8988T (cell line): Measurements from ENCODE around the gene CTIF.

Experiments used
- DNase-seq: peaks from one replicate; pipeline ENCODE4 v3.0.0; 2011

CTIF gene

DNA sequence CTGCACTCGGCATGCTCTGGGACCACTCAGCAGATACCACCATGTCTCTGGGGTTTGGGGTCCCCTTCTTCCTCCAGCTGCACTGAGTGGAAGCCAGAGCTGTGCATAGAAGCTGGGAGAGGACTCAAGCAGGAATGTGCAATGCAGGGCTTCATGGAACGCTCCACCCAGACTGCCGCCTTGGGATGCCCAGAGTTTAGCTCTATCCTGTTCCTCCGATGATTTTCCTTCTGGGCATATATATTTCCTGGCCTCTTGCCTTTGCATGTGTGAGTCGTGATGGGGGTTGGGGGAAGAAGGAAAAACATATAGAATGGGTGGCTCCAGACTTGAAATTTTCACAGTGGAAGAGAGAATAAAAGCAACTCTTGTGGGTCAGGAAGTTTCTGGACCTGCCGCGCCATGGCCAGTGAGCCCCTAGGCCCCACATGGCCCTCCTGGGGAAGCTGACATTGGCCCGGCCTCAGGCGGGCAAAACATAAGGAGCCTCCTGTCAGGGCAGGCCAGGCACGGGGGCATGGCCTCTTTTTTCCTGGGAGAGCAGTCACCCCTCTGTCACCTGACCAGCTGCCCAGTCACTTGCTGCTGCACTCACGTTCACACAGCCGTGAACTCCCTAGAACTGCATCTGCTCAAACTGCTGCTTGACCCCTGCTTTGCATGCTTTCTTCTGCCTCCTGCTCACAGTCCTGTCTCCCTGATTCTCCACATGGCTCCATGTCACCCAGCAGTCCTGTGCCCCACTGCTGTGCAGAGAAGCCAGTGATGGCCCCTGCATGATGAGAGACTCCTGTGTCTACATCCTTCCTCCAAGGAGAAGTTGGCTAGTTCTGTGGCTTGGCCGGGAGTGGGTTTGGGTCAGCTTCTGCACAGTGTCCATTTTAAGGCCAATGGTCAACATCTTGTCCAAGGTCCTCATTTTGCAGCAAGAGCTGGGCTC lies 197.8 kb downstream of the CTIF start:
- no peak for DNase-seq

DNA sequence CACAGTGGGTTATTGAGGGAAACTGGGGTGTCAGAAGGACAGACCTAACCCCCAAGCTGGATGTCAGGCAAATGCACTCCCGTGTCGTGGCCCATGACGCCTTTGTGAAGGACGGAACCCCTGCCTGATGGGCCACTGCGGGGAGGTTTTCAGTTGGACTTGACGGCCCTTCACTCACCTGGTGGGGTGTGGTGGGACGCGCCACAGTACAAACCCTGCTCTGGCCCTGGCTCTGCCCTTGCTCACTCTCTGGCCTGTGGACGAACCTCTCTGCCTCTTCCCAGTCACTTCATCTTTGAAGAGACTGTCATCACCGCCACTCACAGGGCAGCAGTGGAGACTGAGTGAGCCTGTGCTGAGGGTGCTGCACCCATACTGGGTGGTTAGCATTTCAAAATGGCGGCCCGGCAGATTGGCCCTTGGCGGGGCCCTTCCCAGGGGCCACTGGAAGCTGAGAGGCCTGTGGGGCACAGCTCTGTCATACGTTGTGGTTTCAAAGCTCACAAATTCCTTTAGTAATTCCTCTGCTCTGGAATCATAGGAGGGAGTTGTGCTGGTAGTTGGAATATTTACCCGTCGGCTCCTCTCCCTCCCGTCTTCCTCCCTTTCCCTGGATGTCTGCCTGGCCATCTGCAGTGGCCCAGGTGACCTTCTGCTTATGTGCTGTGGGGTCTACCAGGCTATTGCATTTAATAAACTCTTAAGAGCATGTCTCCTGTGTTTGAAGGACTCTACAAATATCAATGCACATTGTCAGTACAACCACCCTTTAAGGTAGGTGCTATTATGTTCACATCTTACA lies 200.6 kb downstream of the CTIF start:
- DNase-seq = no peak

DNA sequence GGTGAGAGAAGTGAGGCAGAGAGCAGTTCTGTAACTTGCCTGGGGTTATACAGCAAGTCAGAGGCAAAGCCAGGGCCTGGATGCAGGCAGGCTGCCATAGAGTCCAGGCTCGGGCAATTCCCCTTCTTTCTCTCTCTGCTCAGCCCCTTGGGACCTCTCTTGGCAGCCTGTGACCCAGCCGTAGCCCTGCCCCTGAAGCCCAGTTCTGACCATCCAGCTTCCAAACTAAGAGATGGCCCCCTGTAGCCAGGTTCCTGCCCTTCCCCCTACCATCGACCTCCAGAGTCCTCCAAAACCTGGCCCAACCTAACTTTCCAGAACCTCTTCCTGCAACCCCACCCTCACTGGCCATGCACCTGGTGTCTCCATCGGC lies 201.2 kb downstream of the CTIF start:
- DNase-seq = no peak

DNA sequence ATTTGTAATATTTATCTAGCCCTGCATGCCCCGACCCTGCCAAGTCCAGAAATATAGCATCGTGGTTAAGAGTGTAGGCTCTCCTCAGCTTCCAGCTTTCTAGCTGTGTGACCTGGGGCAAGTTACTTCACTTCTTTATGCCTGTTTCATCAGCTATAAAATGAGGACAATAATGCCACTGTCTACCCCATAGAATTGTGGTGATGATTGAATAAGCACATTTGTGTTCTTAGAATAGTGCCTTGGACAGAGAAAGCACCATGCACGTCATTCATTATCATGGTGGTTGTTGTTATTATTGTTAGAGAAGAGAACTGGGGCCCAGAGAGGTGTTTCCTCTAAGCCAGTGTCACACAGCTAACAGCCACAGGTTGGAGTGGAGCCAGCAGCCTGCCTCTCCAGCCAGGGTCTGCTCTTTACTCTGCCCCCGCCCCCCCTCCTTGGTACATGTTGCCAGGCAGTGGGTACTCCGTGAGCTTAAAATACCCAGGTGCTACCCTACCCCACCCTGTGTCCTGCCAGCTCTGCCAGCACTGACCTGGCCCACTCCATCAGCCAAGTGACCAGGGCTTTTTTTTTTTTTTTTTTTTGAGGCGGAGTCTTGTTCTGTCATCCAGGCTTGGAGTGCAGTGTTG lies 202.1 kb downstream of the CTIF start:
- no peak for DNase-seq

DNA sequence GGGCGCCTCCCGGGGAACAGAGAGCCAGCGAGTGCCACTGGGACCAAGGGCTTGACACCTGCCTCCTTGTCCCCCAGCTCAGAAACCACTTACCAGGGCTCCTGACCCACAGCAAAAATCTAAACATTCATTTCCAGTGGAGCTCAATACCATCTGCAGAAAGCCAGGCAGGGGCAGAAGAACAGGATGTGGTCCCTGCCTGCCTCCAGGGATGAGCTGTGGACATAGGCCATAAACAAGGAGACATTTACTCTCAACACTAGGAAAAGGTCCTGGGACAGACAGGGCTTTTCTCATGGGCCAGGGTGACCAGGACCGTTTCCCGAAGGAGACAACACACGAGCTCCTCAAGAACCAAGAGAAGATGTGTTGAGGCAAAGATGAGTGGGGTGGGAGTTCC lies 203.0 kb downstream of the CTIF start:
- DNase-seq = no peak

DNA sequence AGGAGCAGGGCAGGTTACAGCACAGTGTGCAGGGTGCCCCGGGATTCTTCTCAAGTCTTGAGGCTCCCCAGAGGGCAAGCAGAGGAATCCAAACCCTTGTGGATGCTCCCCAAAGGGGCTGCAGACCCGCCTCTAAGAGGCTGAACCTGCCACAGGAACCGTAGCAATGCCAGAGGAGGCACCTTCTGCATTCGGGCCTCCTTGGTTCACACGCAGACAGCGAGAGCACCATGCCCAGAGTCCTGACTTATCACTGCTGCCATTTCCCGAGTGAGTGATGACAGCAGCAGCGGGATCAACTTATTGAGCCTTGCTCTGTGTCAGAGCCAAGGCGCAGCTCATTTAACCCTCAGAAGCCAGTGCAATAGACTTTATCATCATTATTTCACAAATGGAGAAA lies 203.5 kb downstream of the CTIF start:
- no peak for DNase-seq

DNA sequence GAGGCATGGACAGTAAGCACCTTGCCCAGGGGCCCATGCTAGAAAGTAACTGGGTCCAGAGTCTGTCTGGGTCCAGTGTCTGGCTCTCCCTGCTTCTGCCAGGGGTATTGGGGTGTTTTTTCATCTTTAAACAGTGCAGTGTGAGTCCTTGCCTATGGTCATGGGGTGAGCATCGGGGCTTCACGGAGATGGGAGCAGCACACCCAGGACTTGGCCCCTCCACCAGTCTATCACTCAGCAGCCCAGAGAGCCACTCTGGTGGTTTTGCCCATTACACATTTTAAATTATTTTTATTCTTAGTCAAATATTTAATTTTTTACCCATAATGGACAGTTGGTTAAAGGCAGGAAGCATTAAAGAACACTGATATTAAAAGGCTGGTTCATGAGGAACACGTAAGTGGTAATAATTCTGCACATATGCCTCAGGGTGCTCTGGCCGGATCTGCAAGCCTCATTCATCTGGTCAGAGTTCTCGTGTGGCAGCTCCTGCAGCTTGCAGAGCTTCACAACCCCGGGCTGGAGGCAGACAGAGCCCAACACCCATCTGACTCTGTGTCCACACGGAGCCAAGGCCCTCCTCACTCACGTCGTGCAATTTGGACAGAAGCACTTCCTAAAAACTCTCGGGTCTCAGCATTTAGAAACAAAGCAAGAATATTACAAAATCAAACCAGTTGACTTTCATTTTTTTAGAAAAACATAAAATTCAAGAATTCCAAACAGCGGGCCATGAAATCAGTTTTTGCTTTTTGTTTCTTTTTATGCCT lies 204.1 kb downstream of the CTIF start:
- no peak for DNase-seq

DNA sequence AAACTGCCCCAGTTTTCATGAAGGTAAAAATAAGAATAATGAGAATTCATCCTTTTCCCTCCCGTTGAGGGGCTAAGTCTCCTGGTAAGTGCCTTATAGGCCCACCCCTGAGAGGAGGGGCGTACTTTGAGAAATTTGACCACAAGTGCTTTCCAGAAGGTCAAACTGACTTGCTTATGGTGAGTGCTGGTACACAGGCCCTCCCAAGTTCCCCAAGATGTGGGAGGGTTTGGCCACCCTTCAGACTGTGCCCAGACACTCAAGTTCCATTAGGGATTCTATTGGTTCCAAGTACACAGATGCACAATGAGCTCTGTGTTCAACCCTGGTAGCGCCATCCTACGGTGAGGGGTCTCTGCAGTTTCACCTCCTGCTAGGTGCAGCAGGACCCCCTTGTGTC lies 205.1 kb downstream of the CTIF start:
- DNase-seq = no peak

DNA sequence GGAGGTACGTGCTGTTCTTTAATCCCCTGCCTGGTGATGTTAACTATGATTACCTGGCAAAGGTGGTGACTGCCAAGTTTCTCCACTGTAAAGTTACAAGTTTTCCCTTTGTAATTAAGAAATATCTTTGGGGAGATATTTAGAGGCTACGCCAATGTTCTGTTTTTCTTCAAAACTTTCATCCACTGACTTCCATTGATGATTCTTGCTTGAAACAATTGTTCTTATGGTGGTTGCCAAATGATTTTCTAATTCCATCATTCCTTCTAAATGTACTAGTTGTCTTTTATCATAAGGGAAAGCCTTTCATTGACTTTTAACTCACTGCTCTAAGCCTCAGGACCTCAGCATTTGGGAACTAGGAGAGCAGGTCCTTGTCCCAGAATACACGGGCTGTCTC lies 206.5 kb downstream of the CTIF start:
- DNase-seq = no peak

DNA sequence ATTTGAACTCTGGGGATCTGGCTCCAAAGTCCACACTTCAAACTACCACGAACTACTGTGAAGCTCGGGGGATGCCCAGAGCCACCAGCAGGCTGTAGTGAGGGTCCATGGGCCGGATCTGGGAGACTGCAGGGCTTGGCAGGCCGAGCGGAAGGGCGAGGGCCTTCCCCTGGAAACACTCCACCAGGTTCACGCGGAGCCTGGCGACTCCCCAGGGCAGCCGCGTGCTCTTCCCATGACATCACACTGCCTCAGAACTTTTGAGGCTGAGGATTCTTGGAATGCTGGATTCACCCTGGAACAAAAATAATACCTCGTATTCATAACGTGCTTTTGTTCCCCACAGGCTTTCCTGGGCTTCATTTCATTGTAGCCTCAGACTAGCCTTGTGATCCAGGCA lies 210.9 kb downstream of the CTIF start:
- DNase-seq = no peak

DNA sequence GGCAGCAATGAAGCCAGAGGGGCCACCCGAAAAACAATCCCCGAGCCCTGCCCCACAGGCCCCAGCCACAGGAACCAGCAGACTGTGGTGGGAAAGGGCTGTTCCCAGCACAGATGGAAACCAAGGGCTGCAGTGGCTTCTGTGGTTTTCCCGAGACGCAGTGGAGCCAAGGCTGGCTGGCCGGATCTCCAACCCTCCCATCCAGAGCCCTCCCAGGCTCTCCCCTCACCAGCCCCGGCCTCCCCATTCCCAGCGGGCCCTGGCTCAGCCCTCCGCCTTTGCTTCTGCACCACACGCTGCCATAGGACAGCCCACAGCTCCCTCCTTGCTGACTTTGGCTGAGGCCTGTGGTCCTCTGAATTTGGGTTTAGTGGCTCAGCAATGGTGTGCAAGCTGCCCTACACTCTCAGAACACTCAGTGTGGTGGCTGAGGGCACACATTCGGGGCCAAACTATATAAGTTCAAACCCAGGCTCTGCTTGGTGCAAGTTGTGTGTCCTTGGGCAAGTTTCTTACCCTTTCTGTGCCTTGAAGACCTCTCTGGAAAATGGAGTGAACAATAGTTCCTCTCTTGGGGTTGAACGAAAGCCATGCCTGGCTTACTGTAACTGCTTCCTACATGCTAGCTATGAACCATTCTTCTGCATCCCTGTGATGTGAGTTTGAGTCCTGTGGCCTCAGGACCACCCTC lies 211.8 kb downstream of the CTIF start:
- DNase-seq = no peak

DNA sequence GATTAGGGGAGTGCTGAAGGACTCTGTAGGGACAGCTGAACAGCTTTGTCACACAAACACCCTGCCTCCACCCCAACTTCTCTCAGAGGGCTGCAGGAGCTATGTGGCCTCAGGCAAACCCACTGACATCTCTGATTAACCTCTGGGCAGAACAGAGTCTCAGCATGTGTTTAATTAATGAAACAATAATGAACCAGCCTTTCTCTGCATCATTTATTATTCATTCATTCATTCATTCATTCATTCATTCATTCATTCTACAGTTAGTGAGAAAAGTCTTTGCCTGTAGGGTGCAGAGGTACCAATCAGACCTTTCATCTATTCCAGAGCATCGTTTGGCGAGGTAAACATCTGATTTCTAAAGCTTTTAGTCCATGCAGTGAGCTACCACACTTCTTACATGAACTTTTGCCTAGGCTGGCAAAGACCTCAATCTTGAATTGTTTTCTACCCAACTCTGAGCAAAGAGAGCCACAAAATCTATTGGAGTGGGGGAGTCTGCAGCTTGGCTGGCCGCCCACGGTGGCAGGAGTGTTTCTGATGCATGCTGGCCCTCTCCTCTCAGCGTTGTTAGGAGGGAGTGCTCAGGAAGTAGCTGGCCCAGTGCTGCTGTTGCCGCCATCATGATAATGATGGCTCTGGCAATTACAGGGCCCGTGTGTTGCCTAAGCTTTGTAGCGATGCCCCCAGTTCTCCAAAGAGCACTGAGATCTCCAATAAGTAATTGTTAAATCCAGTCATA lies 213.1 kb downstream of the CTIF start:
- no peak for DNase-seq

DNA sequence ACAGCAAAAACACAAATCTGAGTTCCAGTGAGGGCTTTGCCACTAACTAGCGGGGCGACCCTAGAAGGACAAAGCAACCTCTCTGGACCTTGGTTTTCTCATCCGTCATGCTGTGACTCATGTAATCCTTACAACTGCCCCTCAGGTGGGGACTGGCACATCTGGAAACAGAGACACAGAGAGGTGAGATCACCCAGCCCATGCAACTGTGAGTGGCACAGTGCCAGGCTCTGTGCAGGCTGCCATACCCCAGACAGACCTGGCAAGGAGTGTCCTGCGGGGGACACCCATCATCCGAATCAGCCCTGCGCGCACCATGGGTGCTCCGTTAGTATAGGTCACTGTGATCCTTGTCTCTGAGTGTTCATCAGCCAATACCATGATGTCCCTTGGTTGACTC lies 213.6 kb downstream of the CTIF start:
- DNase-seq = no peak

DNA sequence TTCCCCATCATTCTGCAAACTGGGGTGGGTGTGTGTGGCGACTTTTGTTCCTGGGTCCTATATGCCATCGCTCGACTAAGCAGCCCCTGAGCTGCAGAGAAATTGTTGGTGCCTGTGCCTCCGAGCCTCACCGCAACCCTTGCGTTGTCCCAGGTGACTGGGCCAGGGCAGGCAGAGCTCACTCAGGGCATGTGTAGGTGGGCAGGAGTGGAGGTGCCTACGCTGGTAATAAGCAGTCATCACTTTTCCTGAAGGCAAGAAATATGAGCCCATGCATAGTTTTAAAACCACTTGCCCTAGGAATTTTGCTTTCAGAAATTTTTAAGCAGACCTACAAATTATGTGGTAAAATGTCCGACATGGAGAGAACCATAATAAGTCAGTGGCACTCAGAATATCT lies 214.1 kb downstream of the CTIF start:
- DNase-seq = no peak

DNA sequence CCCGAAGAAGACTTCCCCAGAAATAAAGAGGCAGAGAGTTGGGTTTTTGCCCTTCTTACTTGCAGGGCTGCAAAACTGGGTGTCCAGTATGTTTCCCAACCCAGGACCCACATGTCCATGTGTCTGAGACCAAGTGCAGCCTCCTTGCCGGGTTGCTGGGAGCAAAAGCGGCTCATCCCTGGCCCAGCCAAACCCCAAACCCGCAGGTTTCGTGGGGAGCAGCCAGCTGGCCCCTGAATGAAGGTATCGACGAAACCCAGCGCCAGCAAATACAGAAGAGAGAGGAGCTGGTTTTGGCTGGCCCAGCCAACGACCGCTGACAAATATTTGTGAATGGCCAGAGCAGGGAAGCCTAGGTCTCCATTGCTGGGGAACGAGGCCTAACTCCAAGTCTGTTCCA lies 214.9 kb downstream of the CTIF start:
- DNase-seq = no peak

DNA sequence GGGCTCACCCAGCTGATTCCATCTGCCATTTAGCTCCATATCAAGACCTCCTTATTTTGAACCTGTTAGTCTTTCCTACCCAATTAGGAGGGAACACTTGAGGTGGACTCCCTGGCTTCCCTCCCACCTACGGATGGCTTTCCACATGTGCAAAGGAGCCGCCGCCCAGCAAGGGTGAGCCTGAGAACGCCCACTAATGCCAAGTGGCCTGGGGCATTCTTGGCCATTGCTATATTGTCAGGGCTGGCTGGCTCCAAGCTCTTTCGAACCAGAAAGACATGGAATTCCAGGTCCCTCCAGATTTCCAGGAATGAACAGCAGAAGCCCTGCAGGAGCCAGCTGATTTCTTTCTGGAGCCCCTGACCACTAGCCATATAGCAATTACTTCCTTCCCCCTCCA lies 215.7 kb downstream of the CTIF start:
- no peak for DNase-seq

DNA sequence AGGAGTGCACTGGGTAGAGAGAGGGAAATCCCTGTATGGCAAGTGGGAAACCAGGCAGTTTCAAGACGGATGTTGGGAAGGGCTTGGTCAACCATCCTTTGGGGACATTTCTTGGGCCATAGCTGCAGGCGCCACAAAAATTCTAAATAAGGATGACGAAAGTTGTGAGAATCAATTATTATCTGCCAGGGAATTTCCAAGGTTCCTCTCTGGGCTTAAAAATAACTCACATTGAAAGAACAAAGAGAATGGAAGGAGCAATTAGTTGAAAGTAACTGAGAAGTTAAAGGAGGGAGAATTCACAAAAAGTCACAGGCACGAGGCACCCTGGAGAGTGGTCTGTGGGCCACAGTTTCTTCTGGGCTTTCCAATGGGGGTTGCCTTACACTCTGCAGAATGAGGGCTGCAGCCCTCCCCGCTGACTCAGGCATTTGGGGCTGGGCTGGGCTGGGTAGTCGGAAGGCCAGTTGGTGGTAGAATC lies 216.2 kb downstream of the CTIF start:
- no peak for DNase-seq

DNA sequence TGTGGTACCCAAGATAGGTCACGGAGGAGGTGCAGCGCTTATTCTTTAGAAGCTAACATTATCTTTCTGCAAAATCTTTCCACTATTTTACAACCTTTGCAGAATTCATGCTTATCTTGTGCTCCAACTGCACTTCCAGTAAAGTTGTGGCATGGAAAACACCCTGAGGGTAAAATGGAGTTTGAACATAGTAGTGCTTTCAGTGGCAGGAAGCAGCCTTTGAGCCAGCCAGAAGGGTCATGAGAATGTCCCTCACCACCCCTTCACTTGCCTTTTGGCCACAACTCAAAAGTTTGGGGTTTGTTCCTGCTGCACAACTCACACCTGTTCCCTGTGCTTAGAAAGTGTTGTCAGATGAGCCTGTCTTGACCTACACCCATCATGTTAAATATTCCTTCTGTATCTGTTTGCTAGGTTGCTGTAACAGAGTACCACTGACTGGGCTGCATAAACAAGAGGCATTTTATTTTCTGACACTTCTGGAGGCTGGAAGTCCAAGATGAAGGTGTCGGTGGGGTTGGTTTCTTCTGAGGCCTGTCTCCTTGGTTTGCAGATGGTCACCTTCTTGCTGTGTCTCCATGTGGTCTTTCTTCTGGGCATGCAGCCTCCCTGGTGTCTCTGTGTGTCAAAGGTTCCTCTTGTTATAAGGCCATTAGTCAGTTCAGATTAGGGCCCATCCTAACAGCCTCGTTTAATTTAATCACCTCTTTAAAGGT lies 217.8 kb downstream of the CTIF start:
- DNase-seq = no peak

DNA sequence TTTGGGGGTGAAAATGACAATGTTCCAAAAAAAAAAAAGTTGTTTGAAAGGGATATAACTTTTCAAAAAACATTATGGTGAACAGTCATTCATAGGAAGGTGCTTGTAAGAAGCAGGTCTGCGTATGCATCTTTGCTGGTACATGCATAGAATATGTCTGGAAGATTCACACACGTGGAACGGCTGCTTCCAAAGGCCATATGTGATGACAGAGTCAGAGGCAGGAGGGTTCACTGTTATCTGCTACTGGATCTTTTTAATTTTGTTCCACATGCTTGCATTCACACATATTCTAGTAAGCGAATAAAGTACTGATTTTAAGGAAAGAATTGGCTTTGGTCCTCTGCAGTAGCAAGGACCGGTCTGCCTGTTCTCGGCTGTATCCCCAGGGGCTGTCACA lies 218.5 kb downstream of the CTIF start:
- no peak for DNase-seq

DNA sequence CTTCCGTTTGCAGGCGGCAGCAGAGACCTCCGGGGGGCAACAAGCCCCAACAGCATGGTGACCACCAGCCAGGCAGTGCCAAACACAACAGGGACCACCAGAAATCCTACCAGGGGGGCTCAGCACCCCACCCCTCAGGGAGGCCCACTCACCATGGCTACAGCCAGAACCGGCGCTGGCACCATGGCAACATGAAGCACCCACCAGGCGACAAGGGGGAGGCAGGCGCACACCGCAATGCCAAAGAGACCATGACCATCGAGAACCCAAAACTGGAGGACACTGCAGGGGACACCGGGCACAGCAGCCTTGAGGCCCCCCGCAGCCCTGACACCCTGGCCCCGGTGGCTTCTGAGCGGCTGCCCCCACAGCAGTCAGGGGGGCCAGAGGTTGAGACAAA lies 219.1 kb downstream of the CTIF start:
- no peak for DNase-seq

DNA sequence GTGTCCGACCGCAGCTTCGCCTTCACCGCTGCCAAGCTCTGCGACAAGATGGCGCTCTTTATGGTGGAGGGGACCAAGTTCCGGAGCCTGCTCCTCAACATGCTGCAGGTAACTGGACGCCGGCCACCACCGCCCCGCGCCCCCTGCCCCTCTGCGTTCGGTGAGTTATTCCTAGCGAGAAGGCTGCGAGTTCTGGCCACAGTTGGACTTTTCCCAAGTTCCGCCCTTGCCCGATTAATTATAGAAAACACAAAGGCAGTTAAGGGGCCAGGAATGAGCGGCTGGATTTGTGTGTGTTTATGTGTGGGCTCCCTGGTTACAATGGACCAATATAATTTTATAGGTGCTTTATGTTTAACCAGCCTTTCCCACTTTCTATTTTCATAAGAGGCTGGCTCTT lies 222.8 kb downstream of the CTIF start:
- DNase-seq = no peak
